Measurements from ENCODE around the gene CNR2.

Gene CNR2

GRCh38 chr1:23953020-23953419 lies 39.9 kb upstream of the CNR2 start:
- no peak for DNase-seq (ENCODE audit: low read depth)
- TF ChIP-seq CTCF (IDR thresholded peaks at IDR 0.05; ENCODE audit: insufficient read depth, low read depth, low read length, missing control alignments) = no peak
- no peak overlapping the region for H3K4me3 ChIP-seq (ENCODE audit: low read depth, low read length)

GRCh38 chr1:23947366-23947765 lies 34.2 kb upstream of the CNR2 start:
- no peak for TF ChIP-seq CTCF (IDR thresholded peaks at IDR 0.05; ENCODE audit: insufficient read depth, low read depth, low read length, missing control alignments)
- no peak overlapping the region for H3K4me3 ChIP-seq (ENCODE audit: low read depth, low read length)
- DNase-seq (ENCODE audit: low read depth) = no peak

DNA sequence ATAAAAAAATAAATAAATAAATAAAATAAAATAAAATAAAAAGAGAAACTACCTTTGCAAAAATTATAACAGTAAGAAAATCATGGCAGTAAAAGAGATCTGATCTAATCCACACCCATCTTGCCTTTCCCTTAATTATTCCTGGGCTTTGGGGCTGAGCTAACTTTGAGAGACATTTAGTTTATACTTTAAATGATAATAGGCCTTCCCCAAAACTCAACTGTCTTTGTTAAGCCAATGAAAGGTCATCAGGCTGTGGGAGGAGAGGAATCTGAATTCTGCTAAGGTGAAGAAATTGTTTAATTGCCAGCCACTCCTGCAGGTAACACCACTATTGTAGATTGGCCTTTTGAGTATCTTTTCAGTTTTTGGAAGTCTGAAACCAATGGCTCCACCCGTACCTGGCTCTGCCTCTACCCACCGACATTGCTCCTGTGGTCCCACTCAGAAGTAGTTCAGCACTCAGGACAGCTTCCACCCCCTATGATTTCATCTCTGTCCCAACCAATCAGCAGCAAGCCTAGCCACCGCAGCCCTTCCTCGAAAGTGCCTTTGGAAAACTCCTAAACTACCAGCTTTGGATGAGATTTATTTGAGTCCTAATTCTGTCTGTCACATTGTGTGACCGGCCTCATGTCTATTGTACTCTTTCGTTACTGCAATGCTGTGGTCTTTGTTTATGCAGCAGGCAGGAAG lies 23.5 kb upstream of the CNR2 start:
- TF ChIP-seq CTCF (IDR thresholded peaks at IDR 0.05; ENCODE audit: insufficient read depth, low read depth, low read length, missing control alignments) = no peak
- H3K4me3 ChIP-seq (ENCODE audit: low read depth, low read length) = no peak overlapping the region
- no peak for DNase-seq (ENCODE audit: low read depth)

DNA sequence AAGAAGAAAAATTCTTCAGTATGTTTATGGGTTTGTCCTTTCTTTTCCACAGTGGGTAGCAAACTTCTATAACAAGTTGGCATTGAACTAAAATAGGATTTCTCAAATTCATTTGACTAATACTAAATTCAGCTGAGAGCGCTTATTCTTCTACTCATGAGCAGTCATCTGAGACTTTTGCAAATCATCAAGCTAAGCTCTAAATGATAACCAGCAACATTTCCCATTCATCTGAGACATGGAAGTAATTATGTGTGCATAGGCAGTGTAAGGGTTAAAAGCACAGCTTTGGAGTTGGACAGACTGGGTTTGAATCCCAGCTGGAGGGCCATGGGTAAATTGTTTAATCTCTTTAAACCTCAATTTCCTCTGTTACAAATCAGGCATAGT lies 18.3 kb upstream of the CNR2 start:
- no peak overlapping the region for H3K4me3 ChIP-seq (ENCODE audit: low read depth, low read length)
- DNase-seq (ENCODE audit: low read depth) = no peak
- no peak for TF ChIP-seq CTCF (IDR thresholded peaks at IDR 0.05; ENCODE audit: insufficient read depth, low read depth, low read length, missing control alignments)

DNA sequence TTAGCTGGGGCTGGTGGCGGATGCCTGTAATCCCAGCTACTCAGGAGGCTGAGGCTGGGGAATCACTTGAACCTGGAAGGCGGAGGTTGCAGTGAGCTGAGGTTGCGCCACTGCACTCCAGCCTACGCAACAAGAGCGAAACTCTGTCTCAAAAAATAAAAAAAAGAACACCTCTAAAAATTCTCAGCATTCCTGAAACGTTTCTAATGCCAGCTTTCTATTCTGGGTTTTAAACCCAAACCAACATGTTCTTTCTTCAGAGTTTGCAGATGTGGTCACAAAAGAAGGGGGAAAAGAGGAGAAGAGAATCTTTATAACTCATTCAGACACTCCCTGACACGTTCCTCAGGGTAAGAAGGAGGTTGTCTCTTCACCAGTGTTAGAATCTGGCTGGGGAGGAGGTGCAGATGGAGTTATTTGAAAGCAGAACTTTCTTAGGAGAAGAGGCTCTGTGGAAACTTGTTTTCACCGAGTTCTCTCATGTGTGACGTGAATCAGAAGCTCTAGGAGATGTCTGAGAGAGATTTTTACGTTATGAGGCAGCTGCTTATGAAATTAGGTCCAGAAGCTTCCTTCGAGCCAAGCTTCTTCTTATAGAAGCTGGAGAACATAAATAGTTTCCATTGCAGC lies 17.8 kb upstream of the CNR2 start:
- peak; percentile 33 for DNase-seq (ENCODE audit: low read depth)
- TF ChIP-seq CTCF (IDR thresholded peaks at IDR 0.05; ENCODE audit: insufficient read depth, low read depth, low read length, missing control alignments) = no peak
- H3K4me3 ChIP-seq (ENCODE audit: low read depth, low read length) = no peak overlapping the region

DNA sequence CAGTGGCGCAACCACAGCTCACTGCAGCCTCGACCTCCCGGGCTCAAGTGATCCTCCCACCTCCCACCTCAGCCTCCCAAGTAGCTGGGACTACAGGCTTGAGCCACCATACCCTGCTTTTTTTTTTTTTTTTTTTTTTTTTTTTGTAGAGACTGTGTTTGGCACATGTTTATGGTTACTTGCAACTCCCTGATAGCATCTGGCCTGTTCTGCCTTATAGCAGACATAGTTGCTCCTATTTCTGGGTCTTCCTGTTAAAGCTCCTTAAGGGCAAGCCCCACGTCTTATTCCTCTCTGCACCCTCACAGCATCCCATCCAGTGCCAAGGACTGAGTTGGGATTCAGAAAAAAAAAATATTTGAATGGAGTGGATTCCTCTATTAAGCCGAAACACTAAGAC lies 17.1 kb upstream of the CNR2 start:
- TF ChIP-seq CTCF (IDR thresholded peaks at IDR 0.05; ENCODE audit: insufficient read depth, low read depth, low read length, missing control alignments) = no peak
- DNase-seq (ENCODE audit: low read depth) = no peak
- H3K4me3 ChIP-seq (ENCODE audit: low read depth, low read length) = no peak overlapping the region

DNA sequence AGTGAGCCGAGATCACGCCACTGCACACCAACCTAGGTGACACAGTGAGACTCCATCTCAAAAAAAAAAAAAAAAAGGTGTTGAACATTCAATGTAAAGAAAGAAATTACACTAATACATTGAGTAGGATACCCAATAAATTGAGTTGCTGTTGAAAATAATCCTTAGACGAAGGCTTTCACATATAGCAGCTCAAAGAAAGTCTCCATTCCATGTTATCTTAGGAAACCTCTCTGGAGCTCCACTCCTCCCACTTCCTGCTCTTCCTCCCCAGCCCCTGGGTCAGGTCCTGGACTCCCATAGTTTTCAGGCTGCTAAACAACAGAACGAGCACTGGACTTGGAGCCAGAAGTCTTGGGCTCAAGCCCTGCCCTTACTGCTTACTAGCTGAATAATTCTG lies 15.6 kb upstream of the CNR2 start:
- TF ChIP-seq CTCF (IDR thresholded peaks at IDR 0.05; ENCODE audit: insufficient read depth, low read depth, low read length, missing control alignments) = no peak

More for the DNA sequence above, 15.6 kb upstream of the CNR2 start:
- H3K4me3 ChIP-seq (ENCODE audit: low read depth, low read length) = no peak overlapping the region
- no peak for DNase-seq (ENCODE audit: low read depth)
